OCI-LY3 (cell line): ENCODE data around the gene PPP1R15A.

Source experiments
- EZH2phosphoT487 ChIP-seq: fragments of 200-600 bp; shearing (Covaris generic); IDR thresholded peaks from 2 replicates; pipeline ENCODE4 v1.6.1; 2018; ENCODE audit warnings: antibody characterized with exemption, mixed run types, low read depth
- TF ChIP-seq, protein P1 (sequence below): fragments of 200-600, 300-600 bp; sonication (generic); IDR thresholded peaks from 2 replicates; pipeline ENCODE4 v1.5.1; 2014; ENCODE audit warnings: antibody characterized with exemption, low read length, low read depth

DNA sequence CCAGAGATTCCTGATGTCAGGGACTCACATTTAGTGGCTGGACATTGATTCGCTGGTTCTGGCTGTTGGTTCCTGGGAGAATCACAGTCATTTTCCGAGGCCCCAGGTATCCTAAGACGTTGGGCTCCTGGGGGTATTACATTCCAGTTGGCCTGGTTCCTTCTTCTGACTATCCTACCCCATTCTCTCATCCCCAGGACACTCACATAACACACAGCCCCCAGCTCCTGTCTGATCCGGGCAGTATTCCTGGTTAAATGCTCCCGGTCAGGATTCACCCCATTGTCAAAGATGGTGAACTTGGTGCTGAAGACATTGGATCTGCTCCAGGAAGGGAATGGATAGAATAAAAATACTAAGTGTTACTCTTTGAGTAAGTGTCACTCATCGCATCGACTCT lies 11.5 kb downstream of the PPP1R15A start:
- TF ChIP-seq, protein P1, sequence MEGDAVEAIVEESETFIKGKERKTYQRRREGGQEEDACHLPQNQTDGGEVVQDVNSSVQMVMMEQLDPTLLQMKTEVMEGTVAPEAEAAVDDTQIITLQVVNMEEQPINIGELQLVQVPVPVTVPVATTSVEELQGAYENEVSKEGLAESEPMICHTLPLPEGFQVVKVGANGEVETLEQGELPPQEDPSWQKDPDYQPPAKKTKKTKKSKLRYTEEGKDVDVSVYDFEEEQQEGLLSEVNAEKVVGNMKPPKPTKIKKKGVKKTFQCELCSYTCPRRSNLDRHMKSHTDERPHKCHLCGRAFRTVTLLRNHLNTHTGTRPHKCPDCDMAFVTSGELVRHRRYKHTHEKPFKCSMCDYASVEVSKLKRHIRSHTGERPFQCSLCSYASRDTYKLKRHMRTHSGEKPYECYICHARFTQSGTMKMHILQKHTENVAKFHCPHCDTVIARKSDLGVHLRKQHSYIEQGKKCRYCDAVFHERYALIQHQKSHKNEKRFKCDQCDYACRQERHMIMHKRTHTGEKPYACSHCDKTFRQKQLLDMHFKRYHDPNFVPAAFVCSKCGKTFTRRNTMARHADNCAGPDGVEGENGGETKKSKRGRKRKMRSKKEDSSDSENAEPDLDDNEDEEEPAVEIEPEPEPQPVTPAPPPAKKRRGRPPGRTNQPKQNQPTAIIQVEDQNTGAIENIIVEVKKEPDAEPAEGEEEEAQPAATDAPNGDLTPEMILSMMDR, result no peak
- no peak for TF ChIP-seq EZH2phosphoT487
